Endothelial cell of umbilical vein (primary cell): Measurements from ENCODE around the gene COPE. TPM values are rescaled to one million over a fixed set of nuclear protein-coding genes. Genes with fewer than 3 reads are reported as not detected.

Experiments used
- BruUV-seq: library from RNA; stranded (reverse); fragments of 400-500 nt; replicated peaks from 2 replicates; lab custom pipeline; 2021; lab: Mats Ljungman, UMichigan
- CTCF ChIA-PET: fragments of 300-600, 350-600 bp; sonication (Branson Sonifier 250); formaldehyde crosslinking; loops from one replicate; lab custom pipeline; 2021; ENCODE audit warnings: antibody characterized with exemption, inconsistent platforms; lab: Charles Lee
- POLR2A ChIA-PET: fragments of 300-600, 350-600 bp; sonication (Branson Sonifier 250); formaldehyde crosslinking; loops from one replicate; lab custom pipeline; 2021; ENCODE audit warnings: antibody characterized with exemption, inconsistent platforms; lab: Charles Lee
- DNase-seq: peaks from one replicate; pipeline ENCODE4 v3.0.0-alpha.2; 2011; ENCODE audit warnings: low read depth, low spot score
- FAIRE-seq: peaks from 2 replicates; lab custom pipeline; 2011; peaks lifted over from hg19 to GRCh38; lab: Jason Lieb, UNC
- H2AFZ ChIP-seq: 2 replicates; pipeline ENCODE4 v1.6.0; 2012; ENCODE audit warnings: low read depth, low read length, control low read depth, inconsistent platforms
- H3K27ac ChIP-seq: 2 replicates; pipeline ENCODE4 v1.5.1; 2011; ENCODE audit warnings: low read depth, mild to moderate bottlenecking, control low read depth, low read length, moderate library complexity; ENCODE audit not compliant: insufficient read depth
- H3K27me3 ChIP-seq, 2 experiments: 2 replicates each; pipeline versions ENCODE4 v1.6.0 to v1.6.1; 2011; ENCODE audit warnings: low read length in 2 of 2, mixed read lengths in 1 of 2; ENCODE audit not compliant: control insufficient read depth in 2 of 2, insufficient read depth in 2 of 2
- H3K36me3 ChIP-seq, 2 experiments: 2 replicates in 1 of 2; 3 replicates in 1 of 2; pipeline ENCODE4 v1.5.1; 2011; ENCODE audit warnings: low read length in 2 of 2, mild to moderate bottlenecking in 1 of 2, moderate library complexity in 1 of 2; ENCODE audit not compliant: control insufficient read depth in 2 of 2, insufficient read depth in 2 of 2; ENCODE audit errors: extremely low read depth in 1 of 2
- H3K4me1 ChIP-seq: 3 replicates; pipeline ENCODE4 v1.5.1; 2011; ENCODE audit warnings: mild to moderate bottlenecking, low read length; ENCODE audit not compliant: control insufficient read depth, insufficient read depth; ENCODE audit errors: extremely low read depth
- H3K4me2 ChIP-seq: 2 replicates; pipeline ENCODE4 v1.6.1; 2011; ENCODE audit warnings: low read length, control low read depth, mixed read lengths; ENCODE audit not compliant: insufficient read depth
- H3K4me3 ChIP-seq, 3 experiments: fragments of 200-600 bp in 1 of 3; sonication (generic), shearing (Covaris generic) in 1 of 3; replicated peaks in 1 of 3; 2 replicates each; pipeline ENCODE4 v1.5.1; 2011 to 2016; ENCODE audit warnings: control low read depth in 3 of 3, low read length in 3 of 3, mild to moderate bottlenecking in 2 of 3, inconsistent platforms in 1 of 3, low read depth in 1 of 3, moderate library complexity in 1 of 3; ENCODE audit not compliant: insufficient read depth in 1 of 3
- H3K79me2 ChIP-seq: 2 replicates; pipeline ENCODE4 v1.6.0; 2012; ENCODE audit warnings: low read length, inconsistent platforms; ENCODE audit not compliant: control insufficient read depth, insufficient read depth
- H3K9ac ChIP-seq: replicated peaks from 2 replicates; pipeline ENCODE3; 2011; ENCODE audit warnings: low read length, control low read depth; ENCODE audit not compliant: insufficient read depth; ENCODE audit errors: extremely low read depth
- H3K9me1 ChIP-seq: replicated peaks from 3 replicates; pipeline ENCODE4 v1.6.0; 2011; ENCODE audit warnings: mild to moderate bottlenecking, low read length; ENCODE audit not compliant: control insufficient read depth, insufficient read depth; ENCODE audit errors: extremely low read depth
- H3K9me3 ChIP-seq: replicated peaks from 2 replicates; pipeline ENCODE4 v1.5.1; 2012; ENCODE audit warnings: low read length, inconsistent platforms; ENCODE audit not compliant: control insufficient read depth, insufficient read depth
- H4K20me1 ChIP-seq: replicated peaks from 2 replicates; pipeline ENCODE3; 2011; ENCODE audit warnings: mild to moderate bottlenecking, low read length; ENCODE audit not compliant: control insufficient read depth, insufficient read depth; ENCODE audit errors: extremely low read depth
- CTCF ChIP-seq, 2 donors: IDR thresholded peaks; 1 replicate in 1 of 2; 2 replicates in 1 of 2; pipeline ENCODE4 v1.5.1; 2011; ENCODE audit warnings: low read length in 2 of 2, mild to moderate bottlenecking in 2 of 2, moderate library complexity in 2 of 2, control low read depth in 1 of 2, inconsistent platforms in 1 of 2, low read depth in 1 of 2; ENCODE audit not compliant: insufficient read depth in 1 of 2; ENCODE audit errors: extremely low read depth in 1 of 2
- EZH2 ChIP-seq: IDR thresholded peaks from 2 replicates; pipeline ENCODE4 v1.6.1; 2012; ENCODE audit warnings: borderline replicate concordance, low read depth, mild to moderate bottlenecking, moderate library complexity, low read length, inconsistent platforms; ENCODE audit not compliant: severe bottlenecking
- FOS ChIP-seq: IDR thresholded peaks from 2 replicates; pipeline ENCODE4 v1.6.1; 2011; ENCODE audit warnings: mild to moderate bottlenecking, low read length, moderate library complexity, borderline replicate concordance; ENCODE audit not compliant: insufficient read depth
- GATA2 ChIP-seq: IDR thresholded peaks from 2 replicates; pipeline ENCODE4 v1.7.0; 2011; ENCODE audit warnings: low read depth, mild to moderate bottlenecking, moderate library complexity, mixed read lengths, low read length; ENCODE audit not compliant: insufficient read length, insufficient read depth
- JUN ChIP-seq: IDR thresholded peaks from 2 replicates; pipeline ENCODE4 v1.6.1; 2011; ENCODE audit warnings: borderline replicate concordance, low read depth; ENCODE audit not compliant: insufficient read length, insufficient read depth
- MYC ChIP-seq: IDR thresholded peaks from one replicate; pipeline ENCODE4 v1.6.1; 2011; ENCODE audit warnings: mild to moderate bottlenecking, low read depth, low read length
- POLR2A ChIP-seq: IDR thresholded peaks from 2 replicates; pipeline ENCODE4 v1.6.1; 2012; ENCODE audit warnings: low read depth, mild to moderate bottlenecking, control low read depth, low read length
- POLR2AphosphoS5 ChIP-seq: IDR thresholded peaks from 2 replicates; pipeline ENCODE4 v1.6.1; 2012; ENCODE audit warnings: low read depth, mild to moderate bottlenecking, control low read depth, low read length, moderate library complexity; ENCODE audit not compliant: insufficient read depth
- dilution Hi-C: fragments of 300-500 bp; cut with MboI; formaldehyde crosslinking; loops from one replicate; pipeline ENCODE4 v1.15.0; 2019; ENCODE audit warnings: low sequenced_read_pairs; ENCODE audit not compliant: extremely low pct_ligation_motif_present
- intact Hi-C: fragments of 100-400 bp; cut with micrococcal nuclease; formaldehyde crosslinking; loops from one replicate; pipeline ENCODE4 v1.10.0; 2022
- polyA plus RNA-seq, 4 experiments: library from polyadenylated mRNA; depleted of rRNA in 3 of 4; stranded (reverse) in 3 of 4; unstranded in 1 of 4; fragments of >200 nt; gene quantifications; 2 replicates each; pipeline versions ENCODE4 v1.2.1 to v1.2.3, GENCODE V29; 2011 to 2012; ENCODE audit warnings: missing spikeins in 1 of 4
- total RNA-seq: library from RNA; stranded (reverse); gene quantifications from 2 replicates; pipeline ENCODE4 v1.2.3, GENCODE V29; 2021
- TF ChIP-seq, protein P1 (sequence below): IDR thresholded peaks from 2 replicates; pipeline ENCODE4 v1.6.1; 2011; ENCODE audit not compliant: insufficient read depth, insufficient read length

The COPE gene
- total and polyA plus RNA-seq, 2 donors (not counting 3 experiments of a cell fraction or from before 2014, with no cell fraction given): 252 to 407 TPM

DNA sequence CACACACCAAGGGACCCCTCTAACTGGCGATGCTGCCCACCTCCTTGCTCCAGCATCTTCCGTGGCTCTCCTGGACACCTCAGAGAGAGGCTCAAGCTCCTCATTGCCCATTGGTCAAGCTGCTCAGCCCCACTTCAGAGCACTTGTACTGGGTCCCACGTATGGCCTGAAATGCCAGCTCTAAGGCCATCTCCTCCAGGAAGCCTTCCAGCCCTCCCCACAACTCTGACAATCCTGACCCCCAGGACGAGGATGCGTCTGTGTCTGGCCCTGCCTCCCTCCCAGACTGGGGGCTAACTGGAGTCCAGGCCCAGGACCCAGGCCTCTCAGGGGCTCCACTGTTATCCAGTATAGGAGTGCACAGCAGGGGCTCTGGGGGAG lies 29.8 kb upstream of the COPE start:
- peaks cover 0 to 1% of the 10 kb centered on the region in 2 experiments for H3K36me3 ChIP-seq
- intact Hi-C loops (no loop called here), dilution Hi-C loops (no loop called here)
- ChIA-PET CTCF (interaction anchor here (1.4 to 1.5 kb wide), 3 partner anchors 9 to 46 kb away, joined by 3 to 6 read pairs (median 3); no protein-coding TSS in a partner anchor), POLR2A (no interaction called here)
- no peak overlapping the region for H3K4me2 ChIP-seq
- no peaks in the 10 kb centered on the region for H4K20me1 ChIP-seq
- TF ChIP-seq CTCF (IDR thresholded peaks at IDR 0.05; ENCODE audit: extremely low read depth in 1 of 2, insufficient read depth in 1 of 2, low read depth in 1 of 2, low read length in 2 of 2) (no peak), JUN (no peak)
- H3K4me3 ChIP-seq: no peak overlapping the region
- no peaks in the 10 kb centered on the region for H3K9me3 ChIP-seq
- BruUV-seq: no TSS peak
- H3K9me1 ChIP-seq: no peaks in the 10 kb centered on the region
- no peaks in the 10 kb centered on the region for H3K79me2 ChIP-seq
- no peak for DNase-seq
- H3K4me1 ChIP-seq: no peaks in the 10 kb centered on the region
- no peak overlapping the region for H3K9ac ChIP-seq
- H3K27ac ChIP-seq: no peak overlapping the region
- no peak overlapping the region for H2AFZ ChIP-seq
- no peak for FAIRE-seq
- no peaks in the 10 kb centered on the region for H3K27me3 ChIP-seq

DNA sequence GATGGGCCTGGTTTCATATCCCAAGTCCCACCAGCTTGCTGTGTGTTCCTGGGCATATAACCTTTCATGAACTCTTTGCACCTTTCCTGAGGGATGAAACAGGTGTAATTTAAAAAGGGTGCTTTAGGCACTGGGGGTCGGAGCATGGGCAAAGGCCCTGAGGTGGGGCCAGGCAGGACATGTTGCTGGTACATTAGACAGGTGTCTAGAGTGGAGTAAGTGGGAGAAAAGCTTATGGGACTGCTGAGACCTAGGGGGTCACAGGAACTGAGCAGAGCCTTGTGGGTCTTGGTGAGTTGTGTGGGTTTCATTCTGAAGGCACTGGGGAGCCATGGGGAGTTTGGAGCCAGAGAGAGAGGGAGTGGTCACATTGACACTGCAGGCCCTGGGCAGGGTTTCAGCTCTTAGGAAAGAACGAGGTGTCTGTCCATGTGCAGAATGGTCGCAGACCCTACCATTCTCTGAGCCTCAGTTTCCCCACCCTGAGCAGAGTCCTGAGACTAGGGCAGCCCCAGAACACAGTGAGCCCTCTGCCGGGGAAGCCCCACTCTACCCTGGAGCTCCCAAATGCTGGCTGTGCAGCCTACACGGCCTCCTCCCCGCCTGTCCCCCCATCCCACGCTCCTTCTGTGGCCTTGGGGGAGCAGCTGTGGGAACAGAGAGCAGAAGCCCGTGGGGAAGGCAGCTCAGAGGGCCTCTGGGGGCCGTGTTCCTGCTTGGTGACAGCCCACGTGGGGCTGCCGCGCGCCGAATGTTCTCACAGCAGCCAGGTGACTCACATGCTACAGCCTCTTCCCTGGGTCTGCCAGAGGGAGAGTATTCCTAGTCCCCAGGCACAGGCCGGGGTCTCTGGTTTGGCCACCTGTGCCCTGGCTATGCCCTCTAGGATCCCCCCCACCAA lies 29.1 kb upstream of the COPE start:
- no peaks in the 10 kb centered on the region for H3K9me3 ChIP-seq
- CTCF ChIA-PET: interaction anchor here (1.1 to 1.5 kb wide), 3 partner anchors 9 to 39 kb away, joined by 3 to 6 read pairs (median 5); no protein-coding TSS in a partner anchor
- DNase-seq: no peak
- H3K27me3 ChIP-seq: no peaks in the 10 kb centered on the region
- FAIRE-seq: no peak
- H4K20me1 ChIP-seq: no peaks in the 10 kb centered on the region
- H3K4me1 ChIP-seq: no peaks in the 10 kb centered on the region
- no peak overlapping the region for H3K4me3 ChIP-seq
- H2AFZ ChIP-seq: no peak overlapping the region
- H3K9ac ChIP-seq: no peak overlapping the region
- dilution Hi-C loops (no loop called here), intact Hi-C loops (no loop called here)
- no peak overlapping the region for H3K27ac ChIP-seq
- H3K79me2 ChIP-seq: no peaks in the 10 kb centered on the region
- peaks cover 0 to 1% of the 10 kb centered on the region in 2 experiments for H3K36me3 ChIP-seq
- H3K9me1 ChIP-seq: no peaks in the 10 kb centered on the region
- H3K4me2 ChIP-seq: no peak overlapping the region
- TF ChIP-seq GATA2: no peak
- TF ChIP-seq CTCF (IDR thresholded peaks at IDR 0.05; ENCODE audit: extremely low read depth in 1 of 2, insufficient read depth in 1 of 2, low read depth in 1 of 2, low read length in 2 of 2): no peak
- TF ChIP-seq POLR2AphosphoS5: no peak
- no peak for TF ChIP-seq MYC
- TF ChIP-seq EZH2: no peak
- no peak for TF ChIP-seq FOS
- no peak for TF ChIP-seq POLR2A
- TF ChIP-seq, protein P1, sequence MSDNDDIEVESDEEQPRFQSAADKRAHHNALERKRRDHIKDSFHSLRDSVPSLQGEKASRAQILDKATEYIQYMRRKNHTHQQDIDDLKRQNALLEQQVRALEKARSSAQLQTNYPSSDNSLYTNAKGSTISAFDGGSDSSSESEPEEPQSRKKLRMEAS: no peak
- TF ChIP-seq JUN: no peak
- no TSS peak for BruUV-seq
- POLR2A ChIA-PET: no interaction called here
